ENCODE data around the gene ACTL7A.

The ACTL7A gene

GRCh38 chr9:108851138-108851537 lies 10.9 kb upstream of the ACTL7A start:
- Histone ChIP-seq H4K20me1 (ENCODE audit: insufficient read depth, low read length, poor library complexity, severe bottlenecking) (no peaks in the 10 kb centered on the region), H3K36me3 (ENCODE audit: insufficient read depth, low read length) (no peaks in the 10 kb centered on the region), H2AFZ (ENCODE audit: low read length) (no peak overlapping the region), H3K9me3 (ENCODE audit: insufficient read depth, low read depth, low read length) (no peaks in the 10 kb centered on the region), H3F3A (ENCODE audit: low read depth) (no peaks in the 10 kb centered on the region), H3K4me1 (ENCODE audit: insufficient read depth, low read length, poor library complexity, severe bottlenecking) (no peaks in the 10 kb centered on the region), H3K9me2 (replicated peaks; ENCODE audit: low read depth, low read length) (no peaks in the 10 kb centered on the region), H3K4me3 (ENCODE audit: low read length, poor library complexity, severe bottlenecking) (no peak overlapping the region), H3K9ac (ENCODE audit: low read depth, low read length, poor library complexity, severe bottlenecking) (no peak overlapping the region), H3K79me2 (ENCODE audit: insufficient read depth, low read length) (no peaks in the 10 kb centered on the region), H3K4me2 (ENCODE audit: low read depth, low read length, poor library complexity, severe bottlenecking) (no peak overlapping the region), H3K27me3 (ENCODE audit: insufficient read depth, low read length, poor library complexity, severe bottlenecking) (no peaks in the 10 kb centered on the region)
- TF ChIP-seq CTCF (conservative IDR thresholded peaks at IDR 0.05; ENCODE audit: low read length): no peak
- no peak for TF ChIP-seq EZH2phosphoT487 (IDR thresholded peaks at IDR 0.05; ENCODE audit: borderline replicate concordance)

GRCh38 chr9:108852079-108852478 lies 10.0 kb upstream of the ACTL7A start:
- Histone ChIP-seq H3K9ac (ENCODE audit: low read depth, low read length, poor library complexity, severe bottlenecking) (no peak overlapping the region), H3K4me2 (ENCODE audit: low read depth, low read length, poor library complexity, severe bottlenecking) (no peak overlapping the region), H3K9me2 (replicated peaks; ENCODE audit: low read depth, low read length) (no peaks in the 10 kb centered on the region), H3K27me3 (ENCODE audit: insufficient read depth, low read length, poor library complexity, severe bottlenecking) (no peaks in the 10 kb centered on the region), H3K79me2 (ENCODE audit: insufficient read depth, low read length) (no peaks in the 10 kb centered on the region), H3K4me1 (ENCODE audit: insufficient read depth, low read length, poor library complexity, severe bottlenecking) (no peaks in the 10 kb centered on the region), H2AFZ (ENCODE audit: low read length) (no peak overlapping the region), H3K4me3 (ENCODE audit: low read length, poor library complexity, severe bottlenecking) (no peak overlapping the region), H3K36me3 (ENCODE audit: insufficient read depth, low read length) (no peaks in the 10 kb centered on the region), H3K9me3 (ENCODE audit: insufficient read depth, low read depth, low read length) (no peaks in the 10 kb centered on the region), H4K20me1 (ENCODE audit: insufficient read depth, low read length, poor library complexity, severe bottlenecking) (no peaks in the 10 kb centered on the region), H3F3A (ENCODE audit: low read depth) (no peaks in the 10 kb centered on the region)
- TF ChIP-seq CTCF (conservative IDR thresholded peaks at IDR 0.05; ENCODE audit: low read length): no peak
- no peak for TF ChIP-seq EZH2phosphoT487 (IDR thresholded peaks at IDR 0.05; ENCODE audit: borderline replicate concordance)

GRCh38 chr9:108854094-108854493 lies 8.0 kb upstream of the ACTL7A start:
- Histone ChIP-seq H3K9me3 (ENCODE audit: insufficient read depth, low read depth, low read length) (no peaks in the 10 kb centered on the region), H3K27me3 (ENCODE audit: insufficient read depth, low read length, poor library complexity, severe bottlenecking) (no peaks in the 10 kb centered on the region), H3K9me2 (replicated peaks; ENCODE audit: low read depth, low read length) (no peaks in the 10 kb centered on the region), H3K4me1 (ENCODE audit: insufficient read depth, low read length, poor library complexity, severe bottlenecking) (no peaks in the 10 kb centered on the region), H4K20me1 (ENCODE audit: insufficient read depth, low read length, poor library complexity, severe bottlenecking) (no peaks in the 10 kb centered on the region), H3K4me2 (ENCODE audit: low read depth, low read length, poor library complexity, severe bottlenecking) (no peak overlapping the region), H3K36me3 (ENCODE audit: insufficient read depth, low read length) (no peaks in the 10 kb centered on the region), H2AFZ (ENCODE audit: low read length) (no peak overlapping the region), H3K4me3 (ENCODE audit: low read length, poor library complexity, severe bottlenecking) (no peak overlapping the region), H3F3A (ENCODE audit: low read depth) (no peaks in the 10 kb centered on the region), H3K9ac (ENCODE audit: low read depth, low read length, poor library complexity, severe bottlenecking) (no peak overlapping the region), H3K79me2 (ENCODE audit: insufficient read depth, low read length) (no peaks in the 10 kb centered on the region)
- no peak for TF ChIP-seq CTCF (conservative IDR thresholded peaks at IDR 0.05; ENCODE audit: low read length)
- no peak for TF ChIP-seq EZH2phosphoT487 (IDR thresholded peaks at IDR 0.05; ENCODE audit: borderline replicate concordance)
